Neural cell (in vitro differentiated cells): ENCODE results near the gene CALY. TPM values are rescaled to one million over a fixed set of nuclear protein-coding genes. Genes with fewer than 3 reads are reported as not detected.
A peak's percentile ranks its signal among the peaks of the same experiment; 100 is the strongest.

ENCODE experiments used
- H2AFZ ChIP-seq: fragments of 200-600, 300-800 bp; sonication (generic), shearing (Covaris generic); 2 replicates; pipeline ENCODE4 v1.6.0; 2014; ENCODE audit warnings: low read depth, mild to moderate bottlenecking, antibody characterized with exemption, low read length, moderate library complexity
- H3F3A ChIP-seq: fragments of 200-600 bp; shearing (Covaris generic); 2 replicates; pipeline ENCODE4 v1.6.1; 2016; ENCODE audit warnings: mild to moderate bottlenecking, moderate library complexity, mixed read lengths, antibody characterized with exemption, low read length; ENCODE audit not compliant: insufficient read depth, poor library complexity, severe bottlenecking
- H3K27ac ChIP-seq: fragments of 200-600, 300-800 bp; sonication (generic), shearing (Covaris generic); 2 replicates; pipeline ENCODE4 v1.5.1; 2014; ENCODE audit warnings: mild to moderate bottlenecking, low read length, moderate library complexity
- H3K27me3 ChIP-seq: fragments of 300-800, 200-600 bp; sonication (generic), shearing (Covaris generic); 2 replicates; pipeline ENCODE4 v1.6.0; 2014; ENCODE audit warnings: mild to moderate bottlenecking, low read depth, low read length, moderate library complexity; ENCODE audit not compliant: insufficient read depth
- H3K36me3 ChIP-seq: fragments of 300-800, 200-600 bp; sonication (generic), shearing (Covaris generic); 2 replicates; pipeline ENCODE4 v1.5.1; 2014; ENCODE audit warnings: mild to moderate bottlenecking, antibody characterized with exemption, low read length, moderate library complexity; ENCODE audit not compliant: insufficient read depth
- H3K4me2 ChIP-seq: fragments of 300-800, 200-600 bp; sonication (generic), shearing (Covaris generic); 2 replicates; pipeline ENCODE4 v1.6.0; 2014; ENCODE audit warnings: mild to moderate bottlenecking, low read length
- H3K4me3 ChIP-seq: fragments of 300-800, 200-600 bp; sonication (generic), shearing (Covaris generic); 2 replicates; pipeline ENCODE4 v1.5.1; 2014; ENCODE audit warnings: mild to moderate bottlenecking, low read length, moderate library complexity
- H3K79me2 ChIP-seq: fragments of 200-600 bp; shearing (Covaris generic); replicated peaks from 2 replicates; pipeline ENCODE4 v1.6.0; 2014; ENCODE audit warnings: mild to moderate bottlenecking, low read length, moderate library complexity; ENCODE audit not compliant: insufficient read depth
- H3K9ac ChIP-seq: fragments of 300-800, 200-600 bp; sonication (generic), shearing (Covaris generic); 2 replicates; pipeline ENCODE4 v1.6.1; 2016; ENCODE audit warnings: mild to moderate bottlenecking, low read length, mixed read lengths
- H3K9me2 ChIP-seq: fragments of 200-600 bp; shearing (Covaris generic); 2 replicates; pipeline ENCODE4 v1.6.1; 2016; ENCODE audit warnings: mild to moderate bottlenecking, low read length, mixed read lengths; ENCODE audit not compliant: insufficient read depth
- H3K9me3 ChIP-seq: fragments of 200-600, 300-800 bp; sonication (generic), shearing (Covaris generic); 2 replicates; pipeline ENCODE4 v1.6.1; 2016; ENCODE audit warnings: mild to moderate bottlenecking, mixed run types, low read length, moderate library complexity, mixed read lengths
- H4K20me1 ChIP-seq: fragments of 200-600 bp; shearing (Covaris generic); 2 replicates; pipeline ENCODE4 v1.6.1; 2016; ENCODE audit warnings: mild to moderate bottlenecking, mixed run types; ENCODE audit not compliant: insufficient read depth
- EP300 ChIP-seq: fragments of 450-650 bp; conservative IDR thresholded peaks from 2 replicates; pipeline ENCODE4 v1.6.1; 2014; ENCODE audit warnings: antibody characterized with exemption, mild to moderate bottlenecking, moderate library complexity; ENCODE audit not compliant: poor library complexity, severe bottlenecking
- EZH2 ChIP-seq: fragments of 200-600, 300-800 bp; shearing (Covaris generic), sonication (generic); IDR thresholded peaks from 2 replicates; pipeline ENCODE4 v1.6.1; 2014; ENCODE audit warnings: antibody characterized with exemption, low read length, borderline replicate concordance, mild to moderate bottlenecking; ENCODE audit not compliant: insufficient read depth, poor library complexity, severe bottlenecking
- MXI1 ChIP-seq: fragments of 450-650 bp; conservative IDR thresholded peaks from 2 replicates; pipeline ENCODE4 v1.6.1; 2014; ENCODE audit warnings: antibody characterized with exemption, mild to moderate bottlenecking; ENCODE audit not compliant: poor library complexity, severe bottlenecking
- POLR2AphosphoS5 ChIP-seq: IDR thresholded peaks from 2 replicates; pipeline ENCODE4 v1.6.1; 2012
- RAD21 ChIP-seq: fragments of 450-650 bp; conservative IDR thresholded peaks from 2 replicates; pipeline ENCODE4 v1.6.1; 2014; ENCODE audit warnings: antibody characterized with exemption, mild to moderate bottlenecking, moderate library complexity
- SMC3 ChIP-seq: fragments of 450-650 bp; conservative IDR thresholded peaks from 2 replicates; pipeline ENCODE4 v1.6.1; 2014; ENCODE audit warnings: antibody characterized with exemption, mild to moderate bottlenecking, moderate library complexity; ENCODE audit not compliant: poor library complexity
- TAF1 ChIP-seq: IDR thresholded peaks from 2 replicates; pipeline ENCODE4 v1.6.1; 2012; ENCODE audit warnings: low read depth
- polyA plus RNA-seq: library from polyadenylated mRNA; depleted of rRNA; stranded (reverse); fragments of >200 nt; gene quantifications from 2 replicates; pipeline ENCODE4 v1.2.3, GENCODE V29; 2014
- TF ChIP-seq, protein P1 (sequence below): fragments of 450-650 bp; IDR thresholded peaks from 2 replicates; pipeline ENCODE4 v1.5.1; 2014; ENCODE audit warnings: antibody characterized with exemption, mild to moderate bottlenecking, moderate library complexity; ENCODE audit not compliant: poor library complexity, severe bottlenecking
- TF ChIP-seq, protein P2 (sequence below): IDR thresholded peaks from 2 replicates; pipeline ENCODE4 v1.6.1; 2012; ENCODE audit warnings: borderline replicate concordance

The CALY gene
- polyA plus RNA-seq, 1 donor from 2014 or later: 3.7 TPM

DNA sequence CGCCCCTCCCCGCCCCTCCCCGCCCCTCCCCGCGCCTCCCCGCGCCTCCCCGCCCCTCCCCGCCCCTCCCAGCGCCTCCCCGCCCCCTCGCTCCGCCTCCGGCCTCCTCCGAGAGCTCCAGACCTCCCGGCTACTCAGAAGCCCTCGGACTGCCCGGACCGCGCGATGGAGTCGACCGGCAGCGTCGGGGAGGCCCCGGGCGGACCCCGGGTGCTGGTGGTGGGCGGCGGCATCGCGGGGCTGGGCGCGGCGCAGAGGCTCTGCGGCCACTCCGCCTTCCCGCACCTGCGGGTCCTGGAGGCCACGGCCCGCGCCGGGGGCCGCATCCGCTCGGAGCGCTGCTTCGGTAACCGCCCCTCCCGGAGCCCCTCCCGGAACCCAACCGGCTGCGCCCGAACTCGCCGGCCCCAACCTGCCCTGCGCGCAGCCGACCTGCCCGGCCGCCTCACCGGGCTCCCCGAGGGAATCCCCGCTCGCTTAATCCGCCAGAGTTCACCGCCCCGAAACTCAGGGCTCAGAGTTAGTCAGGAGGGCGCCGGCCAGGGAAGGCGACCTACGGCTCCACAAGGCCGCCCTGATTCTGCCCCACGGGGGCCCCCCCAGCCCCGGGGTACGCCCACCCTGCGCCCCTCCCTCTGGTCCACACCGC, 42.6 kb upstream of the CALY start, which contains the start of gene PAOX:
Gene PAOX (plus strand): TSS at position 111 of the 649 bp plus-strand sequence. CDS start 55 bp downstream, at position 166.
- Histone ChIP-seq H3K4me2 (peak within 1 kb of the TSS; percentile 58), H3K4me3 (peak within 1 kb of the TSS; percentile 92), H3K9ac (peak within 1 kb of the TSS; percentile 62), H2AFZ (peak within 1 kb of the TSS; percentile 45), H3K27me3 (peaks cover 9% of the 10 kb centered on the region), H3K9me3 (no peaks in the 10 kb centered on the region), H3K27ac (no peak within 1 kb of the TSS), H3K9me2 (no peaks in the 10 kb centered on the region), H3K79me2 (no peaks in the 10 kb centered on the region), H4K20me1 (no peaks in the 10 kb centered on the region), H3K36me3 (no peaks in the 10 kb centered on the region), H3F3A (no peaks in the 10 kb centered on the region)
- TF ChIP-seq EP300 (no peak), SMC3 (no peak), TAF1 (no peak), RAD21 (no peak), MXI1 (no peak), EZH2 (no peak), POLR2AphosphoS5 (no peak)
- TF ChIP-seq, protein P1, sequence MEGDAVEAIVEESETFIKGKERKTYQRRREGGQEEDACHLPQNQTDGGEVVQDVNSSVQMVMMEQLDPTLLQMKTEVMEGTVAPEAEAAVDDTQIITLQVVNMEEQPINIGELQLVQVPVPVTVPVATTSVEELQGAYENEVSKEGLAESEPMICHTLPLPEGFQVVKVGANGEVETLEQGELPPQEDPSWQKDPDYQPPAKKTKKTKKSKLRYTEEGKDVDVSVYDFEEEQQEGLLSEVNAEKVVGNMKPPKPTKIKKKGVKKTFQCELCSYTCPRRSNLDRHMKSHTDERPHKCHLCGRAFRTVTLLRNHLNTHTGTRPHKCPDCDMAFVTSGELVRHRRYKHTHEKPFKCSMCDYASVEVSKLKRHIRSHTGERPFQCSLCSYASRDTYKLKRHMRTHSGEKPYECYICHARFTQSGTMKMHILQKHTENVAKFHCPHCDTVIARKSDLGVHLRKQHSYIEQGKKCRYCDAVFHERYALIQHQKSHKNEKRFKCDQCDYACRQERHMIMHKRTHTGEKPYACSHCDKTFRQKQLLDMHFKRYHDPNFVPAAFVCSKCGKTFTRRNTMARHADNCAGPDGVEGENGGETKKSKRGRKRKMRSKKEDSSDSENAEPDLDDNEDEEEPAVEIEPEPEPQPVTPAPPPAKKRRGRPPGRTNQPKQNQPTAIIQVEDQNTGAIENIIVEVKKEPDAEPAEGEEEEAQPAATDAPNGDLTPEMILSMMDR: no peak
- TF ChIP-seq, protein P2, sequence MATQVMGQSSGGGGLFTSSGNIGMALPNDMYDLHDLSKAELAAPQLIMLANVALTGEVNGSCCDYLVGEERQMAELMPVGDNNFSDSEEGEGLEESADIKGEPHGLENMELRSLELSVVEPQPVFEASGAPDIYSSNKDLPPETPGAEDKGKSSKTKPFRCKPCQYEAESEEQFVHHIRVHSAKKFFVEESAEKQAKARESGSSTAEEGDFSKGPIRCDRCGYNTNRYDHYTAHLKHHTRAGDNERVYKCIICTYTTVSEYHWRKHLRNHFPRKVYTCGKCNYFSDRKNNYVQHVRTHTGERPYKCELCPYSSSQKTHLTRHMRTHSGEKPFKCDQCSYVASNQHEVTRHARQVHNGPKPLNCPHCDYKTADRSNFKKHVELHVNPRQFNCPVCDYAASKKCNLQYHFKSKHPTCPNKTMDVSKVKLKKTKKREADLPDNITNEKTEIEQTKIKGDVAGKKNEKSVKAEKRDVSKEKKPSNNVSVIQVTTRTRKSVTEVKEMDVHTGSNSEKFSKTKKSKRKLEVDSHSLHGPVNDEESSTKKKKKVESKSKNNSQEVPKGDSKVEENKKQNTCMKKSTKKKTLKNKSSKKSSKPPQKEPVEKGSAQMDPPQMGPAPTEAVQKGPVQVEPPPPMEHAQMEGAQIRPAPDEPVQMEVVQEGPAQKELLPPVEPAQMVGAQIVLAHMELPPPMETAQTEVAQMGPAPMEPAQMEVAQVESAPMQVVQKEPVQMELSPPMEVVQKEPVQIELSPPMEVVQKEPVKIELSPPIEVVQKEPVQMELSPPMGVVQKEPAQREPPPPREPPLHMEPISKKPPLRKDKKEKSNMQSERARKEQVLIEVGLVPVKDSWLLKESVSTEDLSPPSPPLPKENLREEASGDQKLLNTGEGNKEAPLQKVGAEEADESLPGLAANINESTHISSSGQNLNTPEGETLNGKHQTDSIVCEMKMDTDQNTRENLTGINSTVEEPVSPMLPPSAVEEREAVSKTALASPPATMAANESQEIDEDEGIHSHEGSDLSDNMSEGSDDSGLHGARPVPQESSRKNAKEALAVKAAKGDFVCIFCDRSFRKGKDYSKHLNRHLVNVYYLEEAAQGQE: no peak

DNA sequence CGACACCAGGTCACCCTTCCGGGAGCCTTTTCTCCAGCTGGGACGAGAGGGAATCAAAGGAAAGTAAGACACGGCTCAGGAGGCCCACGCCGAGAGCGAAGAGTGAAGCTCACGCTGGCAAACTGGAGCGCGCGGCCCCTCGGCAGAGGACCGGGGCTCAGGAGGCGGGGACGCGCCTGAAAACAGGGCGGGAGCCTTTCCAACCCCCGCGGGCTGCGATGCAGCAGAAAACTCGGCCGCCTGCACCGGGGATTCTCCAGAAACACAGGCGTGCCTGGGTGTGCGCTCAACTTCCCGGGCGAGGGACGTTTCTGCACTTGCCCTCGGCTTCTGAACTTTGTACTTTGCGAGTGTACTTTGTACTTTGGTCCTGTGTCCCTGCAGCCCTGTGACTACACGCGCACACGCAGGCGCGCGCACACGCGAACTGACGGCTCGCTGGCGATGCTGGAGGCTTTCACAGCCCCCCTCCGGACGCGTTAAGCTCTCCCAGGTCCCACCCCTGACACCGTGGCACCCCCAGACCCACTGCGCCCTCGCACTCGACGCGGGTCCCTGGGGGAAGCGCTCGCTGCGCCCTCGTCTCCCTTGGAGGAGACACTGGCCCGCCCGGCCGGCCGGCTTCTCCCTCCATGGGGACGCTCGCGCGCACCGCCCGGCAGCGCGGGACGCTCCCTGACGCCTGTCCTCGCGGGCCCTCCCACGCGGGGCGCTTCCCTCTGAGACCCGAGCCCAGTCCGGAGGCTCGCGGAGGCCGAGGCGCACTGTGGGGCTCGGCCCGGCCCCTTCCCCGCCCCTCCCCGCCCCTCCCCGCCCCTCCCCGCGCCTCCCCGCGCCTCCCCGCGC, 41.8 kb upstream of the CALY start:
- Histone ChIP-seq H3K9me2 (no peaks in the 10 kb centered on the region), H3K9me3 (no peaks in the 10 kb centered on the region), H4K20me1 (no peaks in the 10 kb centered on the region), H3K27me3 (peaks cover 9% of the 10 kb centered on the region), H2AFZ (peak overlapping the region; percentile 45), H3K4me2 (peak overlapping the region; percentile 58), H3K9ac (peak overlapping the region; percentile 62), H3K79me2 (no peaks in the 10 kb centered on the region), H3K4me3 (peak overlapping the region; percentile 92), H3F3A (no peaks in the 10 kb centered on the region), H3K27ac (no peak overlapping the region), H3K36me3 (no peaks in the 10 kb centered on the region)
- TF ChIP-seq MXI1 (peak; percentile 41), SMC3 (no peak), EP300 (no peak), POLR2AphosphoS5 (peak; percentile 27)
